Activated CD8-positive, alpha-beta memory T cell treated with anti-CD3 and anti-CD28 coated beads for 1 hour (primary cell): ENCODE measurements around the gene DNAJC17.

ENCODE experiments used
- DNase-seq, 2 donors: peaks; one replicate each; pipeline ENCODE4 v3.0.0-alpha.2; 2020; ENCODE audit warnings: low read depth in 1 of 2; ENCODE audit errors: extremely low read depth in 1 of 2

DNAJC17 gene

GRCh38 chr15:40746916-40747418, 60.3 kb downstream of the DNAJC17 start:
- DNase-seq: no peak

- no peak for DNase-seq
These were observed 62.5 kb downstream of the DNAJC17 start for GRCh38 chr15:40744815-40745152.

- peak in 1 of 2 donors; percentile 41 for DNase-seq
These were observed 63.1 kb downstream of the DNAJC17 start for GRCh38 chr15:40743921-40744814.

- no peak for DNase-seq
These were observed 63.8 kb downstream of the DNAJC17 start for GRCh38 chr15:40743485-40743901.

- no peak for DNase-seq
These were observed 67.4 kb downstream of the DNAJC17 start for GRCh38 chr15:40739854-40740253.

- DNase-seq: no peak
These were observed 68.2 kb downstream of the DNAJC17 start for GRCh38 chr15:40739047-40739446.

- no peak for DNase-seq
These were observed 70.2 kb downstream of the DNAJC17 start for GRCh38 chr15:40737048-40737447.

GRCh38 chr15:40736575-40736974, 70.7 kb downstream of the DNAJC17 start:
- DNase-seq: no peak

GRCh38 chr15:40731034-40731433, 76.2 kb downstream of the DNAJC17 start:
- DNase-seq: no peak

- no peak for DNase-seq
These were observed 83.4 kb downstream of the DNAJC17 start for GRCh38 chr15:40723919-40724318.

- DNase-seq: no peak
These were observed 84.3 kb downstream of the DNAJC17 start for GRCh38 chr15:40722934-40723333.

- no peak for DNase-seq
These were observed 84.9 kb downstream of the DNAJC17 start for GRCh38 chr15:40722354-40722753.

GRCh38 chr15:40721701-40722100, 85.6 kb downstream of the DNAJC17 start:
- DNase-seq: no peak

- no peak for DNase-seq
These were observed 91.1 kb downstream of the DNAJC17 start for GRCh38 chr15:40716165-40716564.
